Epidermal melanocyte (primary cell): ENCODE data around the gene IER3IP1.
"Not testable (repeated sequence)": the region's sequence is repeated elsewhere in the genome, so short reads cannot be mapped to it uniquely, and the experiment has no call there.

Experiments used
- DNase-seq: peaks from one replicate; pipeline ENCODE4 v3.0.0; 2011; ENCODE audit warnings: low spot score; ENCODE audit not compliant: insufficient read length

The IER3IP1 gene, protein sequence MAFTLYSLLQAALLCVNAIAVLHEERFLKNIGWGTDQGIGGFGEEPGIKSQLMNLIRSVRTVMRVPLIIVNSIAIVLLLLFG

DNA sequence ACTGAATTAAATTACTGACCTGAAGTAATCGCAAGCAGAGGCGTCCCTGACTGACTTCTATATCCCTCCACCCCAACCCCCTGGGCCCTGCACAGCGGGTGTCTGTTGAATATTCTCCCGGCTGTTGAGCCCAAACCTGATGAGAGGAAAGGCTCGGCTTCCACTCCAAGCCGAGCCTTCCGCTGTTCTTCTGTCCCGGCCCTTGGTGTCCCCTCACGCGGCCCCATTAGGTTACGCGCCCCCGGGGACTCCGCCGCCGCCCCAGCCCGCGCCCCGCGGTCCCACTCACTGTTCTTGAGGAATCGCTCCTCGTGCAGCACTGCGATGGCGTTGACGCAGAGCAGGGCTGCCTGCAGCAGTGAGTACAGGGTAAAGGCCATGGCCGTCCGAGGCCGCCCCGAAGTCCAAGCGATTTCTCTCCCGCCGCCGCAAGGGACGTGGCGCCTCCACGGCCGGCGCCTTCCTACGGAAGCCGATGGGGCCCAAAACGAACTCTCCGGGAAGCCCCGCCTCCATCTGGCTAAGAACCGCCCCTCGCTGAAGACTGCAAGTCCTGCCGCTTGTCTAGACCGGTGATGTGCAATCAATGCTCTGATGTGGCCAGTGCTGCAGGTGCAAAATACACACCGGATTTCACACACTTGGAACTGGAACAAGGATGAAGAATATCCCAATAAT is at the start of gene IER3IP1:
Gene IER3IP1, minus strand, starts transcription at position 467 of the 678 bp plus-strand sequence. Its CDS starts 87 bp downstream, at position 380.
- peak; percentile 77 for DNase-seq

DNA sequence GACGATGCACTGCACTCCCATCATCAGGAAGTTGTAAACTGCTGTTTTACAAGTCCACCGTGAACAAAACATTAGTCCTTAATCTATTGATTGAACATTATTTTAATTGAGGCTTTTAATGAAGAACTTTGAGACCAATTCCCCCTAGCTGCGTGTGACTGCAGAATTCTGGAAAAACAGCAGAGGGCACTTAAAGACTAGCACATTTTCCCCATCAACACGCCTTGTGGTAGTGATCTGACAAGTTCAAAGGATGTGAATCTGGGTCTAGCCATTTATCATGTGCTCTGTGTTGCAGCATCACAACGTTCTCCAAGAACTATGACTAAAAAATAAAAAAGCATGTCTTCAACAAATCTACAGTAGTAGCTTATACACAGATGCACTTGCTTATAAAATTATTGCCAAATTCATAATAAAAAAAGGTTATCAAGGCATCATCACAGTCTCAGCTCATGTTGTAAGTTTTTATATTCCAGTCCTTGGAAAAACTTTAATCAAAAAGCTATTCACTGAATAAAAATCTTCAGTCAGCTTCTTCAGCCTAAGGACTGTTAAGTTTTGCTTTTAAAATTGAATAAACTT is 39.5 kb upstream of the IER3IP1 start:
- DNase-seq, result no peak

DNA sequence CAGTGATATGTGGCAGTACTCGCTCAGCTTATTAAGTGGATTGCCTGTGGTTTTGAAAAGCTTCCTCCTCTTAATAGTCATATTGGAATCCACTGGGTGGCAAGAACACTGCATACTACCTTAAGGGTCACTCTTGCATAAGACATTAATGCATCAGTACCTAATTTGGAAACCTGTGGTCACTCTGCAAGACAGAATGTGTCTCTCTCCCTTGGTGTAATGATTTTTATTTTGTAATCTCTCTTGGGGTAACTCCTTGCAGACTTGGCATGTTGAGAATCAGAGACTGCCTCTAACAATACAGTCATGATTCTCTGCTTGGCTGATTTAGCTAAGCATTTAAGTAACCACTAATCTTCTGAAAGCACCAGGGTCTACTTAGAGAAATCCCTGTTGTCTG is 33.0 kb upstream of the IER3IP1 start:
- no peak for DNase-seq

DNA sequence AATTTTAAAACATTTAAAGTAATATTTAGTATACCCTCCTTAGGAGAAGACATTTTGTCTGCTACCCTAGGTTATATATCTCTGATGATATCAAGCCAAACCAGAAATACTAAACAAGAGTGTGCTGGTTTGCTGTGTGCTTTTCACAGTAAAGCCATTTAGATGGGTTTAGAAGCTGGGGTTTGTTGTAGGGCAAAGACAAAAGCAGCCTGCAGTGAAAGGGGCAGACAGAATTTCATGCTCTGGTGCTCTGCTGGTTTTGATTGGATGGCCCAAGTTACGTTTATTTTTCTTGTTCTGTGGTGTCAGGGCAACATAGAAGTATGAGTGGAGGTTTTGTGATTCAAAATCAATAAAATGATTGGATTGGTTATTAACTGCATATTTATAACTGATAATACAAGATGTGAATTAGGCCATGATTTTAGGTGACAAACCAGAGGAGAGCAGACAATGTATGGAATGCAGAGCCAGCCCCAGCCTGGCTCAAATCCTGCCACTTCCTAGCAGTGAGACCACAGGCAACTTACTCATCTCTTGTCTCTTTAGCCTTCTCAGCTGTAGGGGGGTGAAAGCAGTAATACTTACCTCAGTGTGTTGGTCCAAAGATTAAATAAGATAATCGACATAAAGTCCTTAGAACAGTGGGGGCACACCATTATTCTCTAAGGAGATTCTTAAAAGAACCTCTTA is 30.9 kb upstream of the IER3IP1 start:
- no peak for DNase-seq

DNA sequence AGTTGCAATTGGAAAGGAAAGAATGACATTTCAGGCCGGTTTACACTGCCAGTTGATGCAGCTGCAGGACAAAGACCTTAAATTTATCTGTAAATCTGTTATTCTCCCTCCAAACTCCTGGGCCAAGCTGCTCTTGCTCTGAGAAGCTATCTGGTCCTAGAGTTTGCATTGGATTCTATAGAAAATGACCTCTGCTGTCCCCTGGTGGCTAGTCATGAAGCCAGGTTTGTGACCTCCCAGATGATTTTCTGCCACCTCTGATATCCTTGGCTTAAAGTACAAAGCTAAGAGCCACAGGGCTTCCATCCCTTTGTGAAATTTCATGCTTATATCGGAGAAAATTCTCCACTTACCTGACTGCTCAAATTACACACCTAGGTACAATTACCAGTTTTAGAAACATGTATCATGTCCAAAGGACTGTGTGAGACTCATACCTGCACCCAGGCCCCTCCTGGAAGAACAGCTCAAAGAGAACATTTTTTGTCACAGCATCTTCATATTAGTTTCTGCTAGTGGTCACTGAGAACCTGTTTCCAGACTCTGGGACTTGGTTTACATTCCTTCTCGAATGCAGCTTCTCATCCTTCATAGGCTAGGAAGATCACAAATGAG is 28.9 kb upstream of the IER3IP1 start:
- no peak for DNase-seq

DNA sequence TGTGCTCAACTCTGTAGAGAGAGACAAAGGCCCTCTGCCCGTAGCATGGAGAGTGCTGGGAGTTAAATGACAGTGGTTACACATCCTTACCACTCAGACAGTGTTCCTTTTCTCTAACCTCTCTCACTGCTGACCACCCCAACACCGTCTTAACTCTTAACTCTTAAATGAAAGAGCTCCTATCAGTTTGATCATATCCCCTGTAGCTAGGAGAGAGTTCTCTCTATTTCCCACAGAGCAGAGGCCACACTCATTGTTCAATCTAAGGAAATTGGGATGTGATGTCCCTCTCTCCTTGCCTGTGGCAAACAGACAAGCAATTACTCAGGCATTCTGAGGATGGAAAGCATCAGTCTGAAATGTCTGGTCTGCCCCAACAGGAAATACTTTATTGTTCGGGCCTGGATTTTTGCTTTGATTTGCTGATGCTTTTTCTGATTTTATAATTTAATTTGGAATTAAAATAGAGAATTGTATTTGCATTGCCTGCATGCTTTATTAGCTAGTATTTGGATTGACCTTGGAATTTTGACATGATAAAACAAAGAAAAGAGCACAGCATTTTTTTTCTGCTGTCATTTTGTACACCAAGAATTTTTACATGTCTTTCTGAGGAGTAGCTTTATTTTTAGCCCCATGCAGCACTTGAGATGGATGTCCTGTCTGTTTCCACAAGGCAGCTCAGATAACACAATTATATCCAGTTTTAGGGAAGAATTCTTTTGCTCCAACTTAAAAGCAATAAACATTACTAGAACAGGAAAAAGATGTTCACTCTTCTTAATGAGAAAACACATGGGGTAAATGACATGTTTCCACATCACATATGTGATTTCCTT is 27.7 kb upstream of the IER3IP1 start:
- DNase-seq, result no peak

DNA sequence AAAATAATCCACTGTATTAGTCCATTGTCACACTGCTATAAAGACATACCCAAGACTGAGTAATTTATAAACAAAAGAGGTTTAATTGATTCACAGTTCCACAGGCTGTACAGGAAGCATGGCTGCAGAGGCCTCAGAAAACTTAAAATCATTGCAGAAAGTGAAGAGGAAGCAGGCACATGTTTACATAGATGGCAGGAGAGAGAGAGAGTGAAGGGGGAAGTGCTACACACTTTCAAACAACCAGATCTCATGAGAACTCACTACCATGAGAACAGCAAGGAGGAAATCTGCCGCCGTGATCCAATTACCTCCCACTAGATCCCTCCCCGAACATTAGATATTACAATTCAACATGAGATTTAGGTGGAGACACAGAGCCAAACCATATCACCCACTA is 19.8 kb upstream of the IER3IP1 start:
- not testable (repeated sequence) for DNase-seq

DNA sequence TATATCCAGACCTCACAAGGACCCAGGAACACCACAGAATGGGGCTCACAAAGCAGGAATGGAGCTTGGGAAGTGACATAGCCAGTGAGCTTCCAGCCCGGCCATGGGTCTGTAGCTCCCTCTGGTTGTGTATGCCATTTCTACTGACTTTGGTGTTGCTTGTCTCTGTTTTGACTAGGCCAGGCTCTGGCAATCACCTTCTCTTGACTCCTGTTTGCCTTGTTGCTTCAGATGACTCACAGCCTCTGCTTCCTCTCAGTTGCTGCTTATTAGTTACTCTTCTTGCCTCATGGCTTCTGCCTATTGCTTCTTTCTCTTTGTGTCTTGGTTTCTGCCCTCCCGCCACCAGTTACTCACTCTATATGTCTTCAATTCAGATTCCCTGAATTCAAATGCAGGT is 15.8 kb upstream of the IER3IP1 start:
- no peak for DNase-seq

DNA sequence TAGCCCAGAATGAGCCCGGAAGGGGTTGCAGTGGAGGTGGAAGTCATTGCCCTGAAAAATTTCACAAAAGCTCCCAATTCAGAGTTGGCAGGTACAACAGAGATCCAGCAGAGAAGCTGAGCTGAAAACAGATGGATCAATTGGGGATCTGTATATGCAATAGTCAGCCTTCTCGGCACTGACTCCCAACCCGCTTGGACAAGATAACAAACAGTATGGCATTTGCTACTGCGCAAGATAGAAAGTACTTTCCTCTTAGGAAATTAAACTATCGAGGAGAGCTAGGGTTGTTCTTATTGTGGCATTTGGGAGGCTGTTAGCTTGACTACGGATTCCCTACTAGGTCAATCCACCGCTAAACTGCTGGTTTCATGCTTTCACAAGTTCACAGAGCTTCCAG is 11.6 kb upstream of the IER3IP1 start:
- no peak for DNase-seq

DNA sequence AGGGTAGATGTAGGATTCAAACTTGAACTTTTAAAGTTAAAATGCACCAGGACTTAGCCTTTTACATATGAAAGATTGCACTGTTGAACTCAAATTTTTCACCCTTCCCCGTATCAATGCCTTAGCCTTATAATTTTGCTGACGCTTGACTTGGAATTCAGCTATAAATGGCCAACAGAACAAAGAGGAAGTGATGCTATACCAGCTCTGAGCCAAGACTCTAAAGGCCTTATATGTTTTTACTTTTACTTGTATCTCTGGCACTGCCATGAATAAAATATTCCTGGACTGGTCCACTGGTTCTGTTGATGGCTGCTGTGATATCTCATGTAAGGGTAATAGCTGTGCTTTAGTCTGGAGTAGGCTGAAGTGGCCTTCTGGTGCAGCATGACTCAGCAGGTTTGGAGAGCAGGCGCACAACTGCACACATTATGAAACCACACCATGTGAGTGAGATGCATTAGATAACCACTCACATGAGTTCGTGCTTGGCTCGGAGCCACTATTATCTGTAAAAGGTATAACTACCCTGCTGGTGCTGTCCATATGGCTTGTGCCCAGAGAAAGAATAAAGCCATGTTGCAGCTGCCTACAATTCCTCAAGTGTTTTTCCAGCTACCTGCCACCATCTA is 8.4 kb upstream of the IER3IP1 start:
- no peak for DNase-seq

DNA sequence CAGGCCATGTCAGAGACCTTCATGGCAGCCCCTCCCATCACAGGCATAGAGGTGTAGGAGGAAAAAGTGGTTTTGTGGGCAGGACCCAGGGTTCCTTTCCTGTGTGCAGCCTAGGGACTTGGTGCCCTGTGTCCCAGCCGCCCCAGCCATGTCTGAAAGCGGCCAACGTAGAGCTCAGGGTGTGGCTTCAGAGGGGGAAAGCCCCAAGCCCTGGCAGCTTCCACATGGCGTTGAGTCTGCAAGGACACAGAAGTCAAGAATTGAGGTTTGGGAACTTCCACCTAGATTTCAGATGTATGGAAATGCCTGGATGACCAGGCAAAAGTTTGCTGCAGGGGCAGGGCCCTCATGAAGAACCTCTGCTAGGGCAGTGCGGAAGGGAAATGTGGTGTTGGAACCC is 6.0 kb upstream of the IER3IP1 start:
- DNase-seq, result not testable (repeated sequence)

DNA sequence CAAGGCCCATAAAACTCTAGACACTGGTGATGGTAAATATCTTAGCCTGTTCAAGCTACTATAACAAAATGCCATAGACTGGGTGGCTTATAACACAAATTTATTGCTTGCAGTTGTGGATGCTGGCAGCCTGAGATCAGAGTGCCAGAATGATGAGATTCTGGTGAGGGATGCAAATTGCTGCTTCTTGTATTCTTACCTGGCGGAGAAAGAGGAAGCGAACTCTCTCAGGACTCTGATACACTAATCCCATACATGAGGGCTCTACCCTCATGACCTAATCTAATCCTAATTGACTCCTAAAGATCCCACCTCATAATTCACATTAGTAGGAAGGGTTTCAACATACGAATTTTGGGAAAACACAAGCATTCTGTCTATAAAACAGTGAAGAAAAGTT is 4.6 kb upstream of the IER3IP1 start:
- no peak for DNase-seq

DNA sequence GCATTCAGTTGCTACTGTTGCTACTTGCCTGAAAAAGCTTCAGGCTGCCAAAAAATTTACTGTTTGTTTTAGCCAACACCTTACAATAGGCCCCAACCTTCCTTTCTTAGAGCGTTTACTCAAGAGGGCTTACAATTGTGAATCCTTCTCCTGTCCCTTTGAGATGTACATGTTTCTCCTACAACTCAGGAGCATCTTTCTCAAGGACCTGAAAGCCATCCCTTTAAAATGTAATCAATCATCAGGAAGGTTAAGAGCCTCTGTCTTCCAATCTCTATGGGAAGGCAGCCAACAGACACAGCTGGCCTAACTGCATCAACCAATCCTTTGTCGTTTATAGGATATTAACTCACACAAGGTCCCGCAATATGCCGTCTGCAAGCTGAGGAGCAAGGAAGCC is 3.4 kb upstream of the IER3IP1 start:
- DNase-seq, result no peak

DNA sequence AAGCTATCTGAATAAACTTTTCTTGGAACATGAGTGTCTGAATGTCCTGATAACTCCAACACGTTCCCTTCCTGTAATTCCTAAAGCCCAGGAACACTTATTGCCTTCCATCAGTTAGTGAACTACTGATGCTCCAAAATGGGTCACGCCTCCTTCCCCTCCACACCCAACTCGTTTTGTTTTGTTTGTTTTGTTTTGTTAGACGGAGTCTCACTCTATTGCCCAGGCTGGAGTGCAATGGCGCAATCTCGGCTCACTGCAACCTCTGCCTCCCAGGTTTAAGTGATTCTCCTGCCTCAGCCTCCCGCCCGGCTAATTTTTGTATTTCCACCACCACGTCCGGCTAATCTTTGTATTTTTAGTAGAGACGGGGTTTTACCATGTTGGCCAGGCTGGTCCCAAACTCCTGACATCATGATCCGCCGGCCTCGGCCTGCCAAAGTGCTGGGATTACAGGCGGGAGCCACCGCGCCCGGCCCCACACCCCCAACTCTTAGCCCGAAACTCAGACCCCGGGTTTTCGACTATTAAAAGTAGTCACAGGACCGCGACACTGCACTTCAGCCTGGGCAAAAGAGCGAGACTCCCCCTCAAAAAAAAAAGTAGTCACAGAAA is 774 bp downstream of the IER3IP1 start:
- DNase-seq, result no peak

DNA sequence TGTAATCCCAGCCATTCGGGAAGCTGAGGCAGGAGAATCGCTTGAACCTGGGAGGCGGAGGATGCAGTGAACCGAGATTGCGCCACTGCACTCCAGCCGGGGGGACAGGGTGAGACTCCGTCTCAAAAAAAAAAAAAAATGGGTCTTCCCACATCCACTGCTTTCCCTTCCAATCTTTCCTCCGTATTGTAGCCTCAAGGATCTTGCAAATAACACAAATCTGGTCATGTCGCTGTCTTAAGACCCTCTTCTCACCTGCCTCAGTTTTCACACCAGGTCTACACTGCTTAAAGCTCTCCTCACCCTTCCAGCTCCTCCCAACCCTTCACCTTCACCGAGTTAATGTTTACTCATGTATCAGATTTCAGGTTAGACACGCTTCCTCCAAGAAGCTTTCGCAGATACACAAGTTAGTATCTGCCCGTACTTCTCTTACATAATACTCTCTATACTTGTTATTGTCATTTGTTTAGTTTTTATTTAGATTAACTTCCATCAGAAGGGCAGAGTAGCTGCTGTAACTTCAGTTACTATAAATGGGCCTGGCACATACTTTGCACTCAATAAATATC is 1.5 kb downstream of the IER3IP1 start:
- DNase-seq, result no peak

DNA sequence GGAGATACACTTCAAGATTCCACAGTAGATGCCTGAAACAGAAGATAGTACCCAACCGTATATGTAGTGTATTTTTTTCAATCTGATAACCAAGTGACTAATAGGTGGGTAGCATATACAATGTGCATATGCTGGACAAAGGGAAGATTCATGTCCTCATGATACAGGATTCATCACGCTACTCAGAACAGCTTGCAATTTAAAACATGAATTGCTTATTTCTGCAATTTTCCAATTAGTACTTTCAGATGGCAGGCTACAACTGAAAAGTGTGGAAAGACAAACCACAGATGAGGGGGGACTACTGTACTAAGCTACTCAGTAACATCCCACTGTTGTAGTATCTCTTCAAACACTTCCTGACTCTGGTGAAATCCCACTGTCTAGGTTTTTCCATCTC is 3.7 kb downstream of the IER3IP1 start:
- DNase-seq, result no peak

DNA sequence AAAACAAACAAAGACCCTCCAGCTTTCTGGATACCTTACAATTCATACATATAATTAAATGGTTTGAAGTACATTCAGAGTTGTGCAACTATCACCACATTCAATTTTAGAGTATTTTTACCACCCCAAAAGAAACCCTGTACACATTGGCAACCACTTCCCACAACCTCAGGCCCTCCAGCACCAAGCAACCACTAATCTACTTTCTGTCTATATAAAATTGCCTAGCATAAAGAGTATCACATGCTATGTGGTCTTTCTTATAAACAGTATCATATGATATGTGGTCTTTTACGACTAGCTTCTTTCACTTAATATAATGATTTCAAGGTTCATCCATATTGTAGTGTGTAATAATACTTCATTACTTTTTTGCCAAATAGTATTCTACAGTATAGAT is 7.3 kb downstream of the IER3IP1 start:
- no peak for DNase-seq

DNA sequence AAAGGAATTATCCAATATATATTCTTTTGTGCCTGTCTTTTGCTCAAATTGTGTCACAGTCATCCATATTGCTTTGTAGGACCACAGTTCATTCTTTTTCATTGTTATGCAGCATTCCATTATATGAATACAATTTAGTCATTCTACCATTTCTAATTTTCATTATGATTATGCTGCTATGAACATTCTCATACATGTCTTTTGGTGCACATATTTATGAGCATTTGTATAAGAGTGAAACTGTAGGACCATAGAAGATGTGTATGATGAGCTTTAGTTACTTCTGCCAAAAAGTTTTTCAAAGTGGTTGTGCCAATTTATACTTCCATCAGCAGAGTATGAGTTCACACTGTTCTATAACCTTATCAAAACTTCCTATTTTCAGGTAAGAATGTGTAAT is 7.7 kb downstream of the IER3IP1 start:
- no peak for DNase-seq

DNA sequence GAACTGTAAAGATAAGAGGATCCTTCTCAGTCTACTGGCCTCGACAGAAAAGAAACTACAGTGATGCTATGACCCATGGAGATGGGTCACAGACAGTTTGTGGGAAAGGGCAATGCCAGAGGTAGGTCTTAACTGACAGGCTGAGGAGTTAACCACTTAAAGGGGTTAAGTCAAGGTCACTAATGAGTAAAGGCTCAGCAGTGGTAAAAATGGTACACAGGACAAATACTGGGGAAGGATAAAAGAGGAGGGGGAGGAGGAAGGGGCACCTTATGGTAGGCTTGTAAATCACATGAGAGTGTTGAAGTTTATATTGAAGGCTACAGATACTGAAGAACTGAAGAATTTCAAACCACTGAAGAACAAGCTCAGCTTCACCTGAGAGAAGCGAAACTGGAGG is 9.9 kb downstream of the IER3IP1 start:
- no peak for DNase-seq

DNA sequence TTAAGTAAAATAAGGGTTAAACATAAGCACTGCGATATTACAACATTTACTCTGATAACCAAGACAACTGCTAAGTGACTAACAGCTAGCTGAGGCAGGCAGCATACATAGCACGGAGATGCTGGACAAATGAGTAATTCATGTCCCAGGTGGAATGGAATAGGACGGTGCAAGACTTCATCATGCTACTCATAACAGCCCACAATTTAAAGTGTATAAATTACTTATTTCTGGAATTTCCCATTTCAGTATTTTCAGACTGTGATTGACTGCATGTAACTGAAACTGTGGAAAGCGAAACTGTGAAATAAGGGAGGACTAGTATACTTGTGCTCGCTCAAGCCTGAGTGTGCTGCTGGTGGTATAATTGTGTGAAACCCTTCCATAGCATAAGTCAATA is 12.9 kb downstream of the IER3IP1 start:
- no peak for DNase-seq
